Measurements from ENCODE around the gene ENOX1.

Gene ENOX1

DNA sequence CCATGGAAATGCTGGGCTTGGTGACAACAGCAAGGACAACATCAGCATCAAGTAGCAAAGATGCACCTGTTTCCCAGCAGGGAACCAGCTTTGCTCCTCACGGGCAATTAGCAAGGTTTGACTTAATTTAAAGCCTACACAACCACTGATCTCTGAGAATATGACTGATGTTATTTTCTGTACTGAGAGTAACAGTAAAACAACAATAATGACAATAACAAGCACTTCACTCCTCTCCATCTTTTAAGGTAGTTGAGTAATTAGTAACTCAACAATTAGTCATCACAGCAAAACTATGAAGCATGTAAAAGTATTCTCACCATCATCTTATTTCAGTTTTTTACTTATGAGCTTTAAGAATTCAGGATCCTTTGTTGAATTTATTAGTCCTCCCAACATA lies 37.3 kb downstream of the ENOX1 start:
- in situ Hi-C loops (cut with MboI; ENCODE audit: low sequenced_read_pairs), result no loop called here

DNA sequence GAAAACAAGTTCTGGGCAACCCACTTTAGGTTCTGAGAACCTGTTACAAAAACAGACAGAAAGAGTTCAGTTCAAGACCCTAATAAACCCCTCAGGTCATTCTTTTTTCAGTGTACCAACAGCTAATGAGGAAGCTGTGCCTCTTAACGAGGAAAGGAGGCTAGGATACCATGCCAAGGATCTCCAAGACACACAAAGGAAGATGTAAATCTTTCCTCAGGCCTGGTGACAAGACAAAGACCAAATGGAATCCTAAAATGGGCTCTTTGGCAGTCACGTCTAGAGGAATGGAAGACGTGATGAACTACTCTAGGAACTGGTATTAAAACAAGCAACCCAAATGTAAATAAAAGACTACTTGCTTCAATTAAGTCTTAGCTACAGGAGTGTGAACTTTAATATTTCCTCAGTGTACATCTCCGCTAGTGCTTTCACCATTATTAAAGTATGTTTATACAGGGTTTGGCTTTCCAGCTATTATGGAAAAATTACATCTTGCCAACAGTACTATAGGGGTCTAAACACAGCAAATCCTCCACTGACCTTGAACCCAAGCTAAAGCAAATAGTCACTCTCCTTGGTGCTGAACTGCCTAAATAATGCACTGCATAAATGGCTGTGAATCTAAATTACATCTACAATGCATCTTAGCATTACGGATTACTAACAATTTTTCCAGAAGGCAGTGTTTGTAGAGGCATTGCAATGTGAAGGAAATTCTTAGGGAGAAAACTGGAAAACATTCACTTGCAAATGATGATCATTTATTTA lies 42.3 kb downstream of the ENOX1 start:
- in situ Hi-C loops (cut with MboI; ENCODE audit: low sequenced_read_pairs), result no loop called here

DNA sequence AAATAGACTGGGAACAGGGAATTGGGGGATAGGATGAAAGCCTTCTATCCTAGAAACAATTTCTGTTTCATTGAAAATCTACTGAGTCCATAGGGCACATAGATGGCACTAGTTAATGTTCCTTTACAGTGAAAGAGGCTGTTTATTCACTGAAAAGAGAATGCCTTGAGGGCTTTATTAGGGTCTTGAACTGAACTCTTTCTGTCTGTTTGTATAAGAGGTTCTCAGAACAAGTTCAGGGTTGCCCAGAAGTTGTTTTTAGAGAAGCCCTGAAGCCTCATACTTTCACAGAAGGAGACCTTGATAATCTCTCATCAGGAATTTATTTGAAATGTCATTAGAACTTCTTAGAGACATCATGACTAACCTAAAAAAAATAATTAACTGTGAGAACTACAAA lies 43.9 kb downstream of the ENOX1 start:
- in situ Hi-C loops (cut with MboI; ENCODE audit: low sequenced_read_pairs), result no loop called here

DNA sequence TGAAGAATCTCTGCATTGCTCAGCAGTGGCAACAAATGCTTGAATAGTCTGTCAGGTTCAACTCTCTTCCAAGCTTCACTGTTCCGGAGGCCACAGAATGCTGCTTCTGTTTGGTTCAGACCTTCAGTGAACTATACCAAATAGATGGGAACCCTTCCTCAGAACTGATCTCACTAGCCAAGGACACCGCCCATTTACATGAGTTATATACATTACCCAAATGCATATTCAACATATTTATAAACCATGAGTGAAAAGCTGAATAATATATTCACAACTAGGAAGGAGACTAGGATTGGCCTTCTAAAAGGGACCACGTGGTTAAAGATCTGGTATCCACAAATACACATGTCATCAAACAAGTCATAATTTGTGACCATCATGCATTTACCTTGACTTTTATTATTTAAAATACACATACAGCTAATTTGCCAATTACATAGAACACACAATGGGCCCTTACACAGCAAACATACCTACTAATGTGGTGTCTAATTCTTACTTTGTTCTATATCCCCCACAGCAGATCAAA lies 49.3 kb downstream of the ENOX1 start:
- in situ Hi-C loops (cut with MboI; ENCODE audit: low sequenced_read_pairs), result no loop called here

DNA sequence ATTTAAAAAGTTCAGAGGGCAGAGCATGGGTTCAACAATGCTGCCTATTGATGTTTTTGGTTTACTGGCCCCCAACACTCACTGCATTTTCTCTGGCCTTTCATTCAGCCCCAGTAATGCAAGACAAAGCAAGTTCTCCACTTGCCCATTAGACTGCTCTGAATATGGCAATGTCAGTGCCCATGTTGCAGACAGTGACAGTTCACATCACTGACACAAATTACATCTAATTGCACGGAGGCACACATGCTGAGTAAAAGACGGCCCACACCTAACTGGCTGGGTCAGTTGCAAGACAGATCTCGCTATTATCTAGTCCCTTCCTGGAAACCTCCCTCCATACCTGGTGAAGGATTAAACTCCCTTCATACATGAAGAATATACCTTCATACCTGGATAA lies 54.0 kb downstream of the ENOX1 start:
- in situ Hi-C loops (cut with MboI; ENCODE audit: low sequenced_read_pairs), result no loop called here

DNA sequence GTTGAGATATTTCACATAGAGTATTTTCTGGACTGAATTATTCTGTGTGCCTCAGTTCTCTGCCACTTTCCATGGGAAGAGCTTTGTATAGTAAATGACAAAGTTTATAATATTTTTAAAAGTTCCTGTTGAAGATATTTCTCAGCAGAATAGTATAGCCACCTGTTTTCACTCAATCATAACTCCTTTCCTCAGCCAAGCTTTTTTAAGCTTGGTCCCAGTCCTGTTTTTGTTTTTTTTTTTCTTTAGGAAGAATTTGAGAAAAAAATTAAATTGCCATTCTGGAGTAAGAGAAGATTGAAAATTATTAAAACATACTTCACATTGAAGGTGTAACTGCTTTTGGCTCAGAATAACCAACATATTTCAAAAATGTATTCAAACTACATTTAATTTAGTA lies 55.5 kb downstream of the ENOX1 start:
- in situ Hi-C loops (cut with MboI; ENCODE audit: low sequenced_read_pairs), result no loop called here

DNA sequence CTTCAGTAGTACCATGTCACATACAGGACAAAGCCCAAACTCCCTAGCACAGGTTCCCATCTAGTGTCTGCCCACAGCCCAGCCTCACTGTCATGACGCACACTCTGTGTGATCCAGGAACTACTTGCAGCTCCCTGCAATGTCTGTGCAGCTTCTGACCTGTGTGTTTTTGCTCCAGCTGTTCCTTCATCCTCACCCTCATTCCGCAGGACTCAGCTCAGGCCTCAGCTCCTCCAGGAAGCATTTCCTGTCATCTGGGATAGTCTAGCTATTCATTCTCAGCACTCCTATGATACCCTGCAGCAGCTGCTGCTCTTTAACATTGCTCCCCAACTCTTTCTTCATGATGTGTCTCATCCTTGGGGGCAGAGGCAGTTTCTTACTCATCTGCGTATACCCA lies 56.1 kb downstream of the ENOX1 start:
- in situ Hi-C loops (cut with MboI; ENCODE audit: low sequenced_read_pairs), result no loop called here

DNA sequence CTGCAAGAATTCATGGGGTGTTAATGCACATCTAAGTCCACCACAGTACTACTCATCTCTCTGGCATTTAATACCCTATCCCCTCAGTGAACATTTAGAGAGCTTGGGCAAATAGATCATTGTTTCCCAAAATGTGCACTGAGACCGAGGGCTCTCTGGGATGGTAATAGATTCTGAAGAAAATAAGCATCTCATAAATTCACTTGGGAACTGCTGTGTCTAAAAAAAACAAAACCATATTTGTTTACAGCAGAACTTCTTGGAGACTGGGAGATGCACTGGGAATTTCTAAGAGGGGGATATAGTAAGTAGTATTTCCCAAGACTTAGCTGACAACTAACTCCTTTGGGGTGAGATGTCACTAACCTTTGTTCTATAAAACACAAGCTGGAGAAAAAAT lies 58.4 kb downstream of the ENOX1 start:
- in situ Hi-C loops (cut with MboI; ENCODE audit: low sequenced_read_pairs), result no loop called here

DNA sequence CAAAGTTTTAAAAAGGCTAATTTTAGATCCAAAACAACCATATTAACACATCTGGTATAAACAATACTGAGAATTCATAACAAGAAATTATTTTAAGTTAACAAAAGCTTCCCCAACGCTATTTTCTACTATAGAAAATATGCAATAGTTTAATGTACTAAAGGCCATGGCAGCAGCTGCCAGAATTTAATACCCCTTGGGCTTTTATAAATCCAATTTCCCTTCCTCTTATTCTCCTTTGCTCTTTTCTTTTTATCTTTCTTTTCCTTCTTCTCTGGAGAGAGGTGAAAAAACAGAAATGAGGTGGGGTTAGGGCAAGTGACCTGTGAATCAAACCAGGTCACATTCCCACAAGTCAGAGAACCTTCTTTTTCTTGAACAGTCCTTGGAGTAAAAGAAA lies 58.9 kb downstream of the ENOX1 start:
- in situ Hi-C loops (cut with MboI; ENCODE audit: low sequenced_read_pairs), result no loop called here

DNA sequence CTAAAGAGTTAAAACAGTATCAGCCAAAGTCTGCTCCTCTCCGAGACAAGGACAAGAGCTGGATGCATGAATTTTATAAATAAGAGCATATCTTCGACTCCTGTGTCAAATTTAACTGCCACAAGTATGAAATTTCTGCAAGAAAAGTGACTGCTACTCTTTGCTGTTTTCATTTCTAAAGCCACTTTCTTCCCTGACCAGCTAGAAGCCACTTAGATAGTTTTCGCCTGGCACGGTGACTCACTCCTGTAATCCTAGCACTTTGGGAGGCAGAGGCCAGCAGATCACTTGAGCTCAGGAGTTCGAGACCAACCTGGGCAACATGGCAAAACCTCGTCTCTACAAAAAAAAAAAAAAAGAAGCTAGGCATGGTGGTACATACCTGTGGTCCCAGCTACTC lies 61.3 kb downstream of the ENOX1 start:
- in situ Hi-C loops (cut with MboI; ENCODE audit: low sequenced_read_pairs), result no loop called here

DNA sequence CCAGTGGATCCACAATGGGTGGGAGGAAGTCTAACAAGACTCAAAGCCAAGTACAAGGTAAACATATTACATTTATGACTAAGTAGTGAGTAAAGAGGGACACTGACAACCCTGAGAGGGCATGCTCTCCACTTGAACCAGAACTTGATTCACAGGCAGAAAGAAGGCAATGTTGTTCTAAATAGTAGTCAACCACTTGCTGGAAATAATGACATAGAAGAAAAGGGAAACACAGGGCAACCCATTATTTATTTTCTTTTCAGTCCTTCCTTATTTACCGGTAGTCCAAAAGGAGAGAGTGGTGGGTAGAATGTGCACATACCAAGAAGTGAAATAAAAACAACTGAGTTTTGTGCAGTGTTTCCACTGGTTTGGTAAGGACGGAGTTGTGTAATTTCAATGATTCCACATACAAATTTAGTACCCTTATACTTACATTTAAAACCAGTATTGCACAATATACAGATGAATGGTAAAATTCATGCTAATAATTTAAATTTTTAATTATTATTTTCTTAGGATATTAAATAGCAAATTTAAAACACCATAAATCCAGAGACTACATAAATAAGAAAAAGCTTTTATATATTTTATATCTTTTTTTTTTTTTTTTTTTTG lies 65.9 kb downstream of the ENOX1 start:
- in situ Hi-C loops (cut with MboI; ENCODE audit: low sequenced_read_pairs), result no loop called here

DNA sequence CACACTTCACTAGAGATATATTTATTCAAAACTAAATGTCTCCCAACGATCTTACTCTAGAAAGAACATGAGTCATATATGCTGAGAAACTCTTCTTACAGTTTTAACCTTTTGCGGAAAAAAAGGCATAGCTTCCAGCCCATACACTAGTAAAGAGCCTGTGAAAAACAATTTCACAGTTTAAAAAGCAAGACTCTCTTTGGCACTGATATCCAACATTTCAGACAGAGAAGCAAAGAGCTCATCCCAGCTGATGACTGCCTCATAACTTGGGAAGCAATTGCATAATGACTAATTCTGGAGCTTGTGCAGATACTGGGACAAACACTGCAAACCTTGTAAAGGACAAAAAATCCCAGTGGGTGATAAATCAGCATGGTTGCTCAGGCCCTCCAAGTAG lies 88.0 kb downstream of the ENOX1 start:
- in situ Hi-C loops (cut with MboI; ENCODE audit: low sequenced_read_pairs), result no loop called here

DNA sequence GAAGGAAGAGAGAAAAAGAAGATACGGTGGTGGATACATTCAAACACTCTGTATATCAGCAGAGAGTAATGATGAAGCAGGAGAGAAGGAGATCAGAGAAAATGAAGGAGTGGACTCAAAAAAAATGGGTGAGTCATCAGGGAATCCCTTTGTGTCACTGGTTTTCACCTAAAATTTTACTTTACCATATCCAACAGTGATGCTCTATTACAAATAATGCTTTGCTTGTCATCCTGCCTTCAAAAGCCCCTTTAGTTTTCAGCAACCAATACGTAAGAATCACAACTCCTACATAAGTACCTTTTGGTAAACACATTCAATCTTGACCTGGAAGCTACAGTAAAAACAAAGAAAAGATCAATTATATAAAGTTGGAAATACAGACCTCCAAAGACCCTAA lies 88.8 kb downstream of the ENOX1 start:
- in situ Hi-C loops (cut with MboI; ENCODE audit: low sequenced_read_pairs), result no loop called here

DNA sequence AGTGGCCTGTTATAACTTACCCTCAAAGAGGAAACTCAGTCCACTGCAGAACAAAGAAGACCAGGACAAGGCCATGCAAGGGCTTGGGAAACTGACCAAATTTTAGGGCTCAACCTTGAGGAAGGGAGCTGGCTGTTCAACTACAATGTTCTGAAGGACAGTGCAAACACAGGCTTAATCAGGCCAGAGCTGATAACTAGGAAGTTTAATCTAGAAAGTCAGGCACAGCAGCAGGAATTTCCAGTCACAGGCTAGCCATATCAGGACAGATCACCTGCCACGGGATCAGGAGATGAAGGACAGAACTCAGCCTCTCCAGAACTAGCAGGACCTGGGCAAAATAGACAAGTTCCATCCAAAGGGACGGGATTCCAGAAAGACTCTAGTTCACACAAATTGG lies 89.4 kb downstream of the ENOX1 start:
- in situ Hi-C loops (cut with MboI; ENCODE audit: low sequenced_read_pairs), result no loop called here

DNA sequence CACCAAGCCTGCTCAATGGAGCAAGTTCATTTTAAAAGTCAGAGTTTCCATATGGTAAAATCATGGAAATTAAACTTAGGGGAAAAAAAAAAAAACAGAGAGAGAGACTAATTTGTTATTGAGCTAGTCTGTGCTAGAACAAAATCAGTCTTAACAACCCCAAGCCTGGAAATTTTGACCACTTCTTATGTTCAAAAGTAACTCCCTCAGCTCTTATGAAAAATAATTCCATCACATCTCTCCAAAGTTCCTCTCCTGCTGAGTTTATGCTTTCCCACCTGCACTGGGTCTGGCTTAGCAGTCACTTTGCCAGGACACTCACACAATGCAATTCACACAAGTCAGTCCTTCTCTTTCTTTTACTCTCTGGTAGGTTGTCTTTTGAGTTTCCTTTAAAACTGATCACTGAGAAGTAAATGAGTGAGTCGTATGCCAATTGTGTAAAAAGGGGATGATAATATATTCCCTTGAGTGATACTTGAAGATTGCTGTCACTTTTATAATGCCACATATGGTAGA lies 92.6 kb downstream of the ENOX1 start:
- in situ Hi-C loops (cut with MboI; ENCODE audit: low sequenced_read_pairs), result no loop called here

DNA sequence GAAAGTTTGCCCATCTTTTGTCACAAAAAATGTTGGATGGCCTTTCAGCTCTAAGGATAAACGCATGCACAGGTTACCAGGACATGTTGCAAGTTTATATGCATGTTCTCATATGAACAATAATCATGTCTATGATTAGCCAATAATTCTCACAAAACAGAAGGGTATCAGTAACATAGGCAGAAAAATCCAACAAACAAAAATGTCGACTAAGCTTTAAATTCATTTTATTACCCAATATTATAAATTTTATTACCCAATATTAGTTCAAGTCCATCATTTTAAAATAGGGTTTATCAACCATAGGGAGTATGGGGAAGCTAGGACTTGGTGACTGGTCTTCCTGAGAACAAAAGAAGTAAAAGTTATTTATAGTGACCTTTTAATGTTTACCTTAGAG lies 93.1 kb downstream of the ENOX1 start:
- in situ Hi-C loops (cut with MboI; ENCODE audit: low sequenced_read_pairs), result no loop called here

DNA sequence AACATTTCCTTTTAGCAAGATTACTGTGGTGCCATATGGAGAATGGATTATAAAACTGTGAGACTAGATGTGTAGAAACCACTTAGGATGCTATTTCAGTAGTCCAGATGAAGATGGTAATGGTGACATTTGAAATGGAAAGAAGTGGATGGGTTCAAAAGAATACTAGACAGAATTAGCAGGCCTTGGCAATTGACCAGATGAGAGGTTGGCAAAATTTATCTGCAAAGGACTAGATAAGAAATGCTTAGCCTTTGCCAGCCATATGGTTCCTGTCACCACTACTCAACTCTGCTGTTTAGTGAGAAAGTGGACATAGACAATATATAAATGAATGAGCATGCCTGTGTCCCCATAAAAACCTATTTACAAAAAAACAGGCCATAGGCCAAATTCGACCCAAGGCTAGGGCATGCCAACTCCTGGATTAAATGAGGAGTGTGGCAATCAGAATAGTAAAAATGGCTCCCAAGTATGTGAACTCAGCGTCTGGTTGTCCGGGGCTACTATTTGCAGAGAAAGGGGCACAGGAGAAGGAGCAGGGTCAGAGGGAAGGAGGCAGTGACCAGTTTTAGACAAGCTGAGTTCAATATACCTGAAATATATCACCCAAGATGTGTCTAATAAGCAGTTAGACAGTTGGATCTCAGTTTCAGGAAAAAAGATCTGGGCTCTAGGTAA lies 98.4 kb downstream of the ENOX1 start:
- in situ Hi-C loops (cut with MboI; ENCODE audit: low sequenced_read_pairs), result no loop called here

DNA sequence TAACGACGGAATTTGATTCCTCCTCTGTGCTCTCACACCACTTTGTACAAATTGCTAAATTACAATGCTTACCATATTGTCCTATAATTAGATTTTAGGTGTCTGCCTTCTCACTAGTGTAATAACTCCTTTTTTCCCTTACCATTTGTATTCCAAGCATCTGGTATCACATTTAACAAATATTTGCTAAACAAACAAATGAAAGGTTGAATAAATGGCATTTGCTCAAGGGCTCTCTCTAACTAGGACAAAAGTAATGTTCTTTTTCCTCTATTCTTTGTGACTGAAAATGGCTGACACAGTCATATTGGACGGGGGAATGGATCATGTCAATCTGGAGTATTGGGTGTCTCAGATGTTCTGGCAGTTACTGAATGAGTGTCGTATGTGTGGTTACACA lies 99.7 kb downstream of the ENOX1 start:
- in situ Hi-C loops (cut with MboI; ENCODE audit: low sequenced_read_pairs), result no loop called here

DNA sequence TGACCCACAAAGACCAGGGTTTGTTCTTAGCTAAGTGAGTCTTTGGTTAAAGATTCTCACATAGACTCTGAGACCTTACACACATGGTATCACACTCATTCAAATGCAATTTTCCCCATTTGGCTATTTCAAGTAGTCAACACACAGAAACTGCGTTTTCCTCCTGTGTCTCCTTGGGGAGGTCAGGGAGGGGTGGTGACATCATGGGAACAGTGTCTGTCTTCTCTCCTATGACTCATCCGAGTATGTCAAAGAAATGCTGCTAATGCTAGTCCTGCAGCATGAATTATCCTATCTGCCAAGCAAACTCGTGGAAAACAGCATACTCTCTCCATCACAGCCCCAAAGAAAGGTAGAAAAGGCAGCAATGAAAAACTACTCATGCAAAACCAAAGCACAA lies 100.2 kb downstream of the ENOX1 start:
- in situ Hi-C loops (cut with MboI; ENCODE audit: low sequenced_read_pairs), result no loop called here

DNA sequence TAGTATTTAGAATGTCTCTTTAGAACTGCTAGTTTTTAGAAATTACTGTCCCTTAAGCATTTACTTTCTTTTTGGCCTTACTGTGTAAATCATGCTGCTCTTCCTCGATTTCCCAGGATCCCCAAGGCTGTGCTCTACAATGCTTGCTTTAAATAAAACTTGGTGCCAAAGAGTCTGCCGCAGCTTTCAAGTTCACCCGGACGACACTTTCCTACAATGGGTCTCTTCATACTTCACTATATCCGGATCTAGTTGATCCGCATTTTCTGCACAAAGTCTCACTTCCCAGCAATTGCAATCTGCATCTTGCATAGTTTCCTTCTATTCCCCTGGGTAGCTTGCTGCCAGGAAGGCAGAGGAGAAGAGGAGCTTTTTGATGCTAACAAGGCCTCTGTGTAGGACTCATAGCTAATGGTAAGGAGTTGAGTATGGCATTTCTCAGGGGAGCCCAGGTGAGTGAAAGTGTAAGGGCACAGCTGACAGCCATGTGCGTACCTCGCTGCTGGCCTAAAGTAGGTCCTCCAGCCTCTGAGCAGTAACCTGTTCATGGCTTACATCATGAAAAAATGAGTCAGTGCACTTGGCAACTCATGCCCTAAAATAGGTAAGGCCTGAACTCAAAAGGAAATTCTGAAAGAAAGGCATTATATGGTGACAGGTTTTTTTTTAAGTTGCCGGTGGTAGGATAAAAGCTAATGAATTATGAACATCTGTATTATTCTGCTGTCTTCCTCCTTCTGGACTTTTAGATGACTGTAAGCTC lies 101.6 kb downstream of the ENOX1 start:
- in situ Hi-C loops (cut with MboI; ENCODE audit: low sequenced_read_pairs), result no loop called here

DNA sequence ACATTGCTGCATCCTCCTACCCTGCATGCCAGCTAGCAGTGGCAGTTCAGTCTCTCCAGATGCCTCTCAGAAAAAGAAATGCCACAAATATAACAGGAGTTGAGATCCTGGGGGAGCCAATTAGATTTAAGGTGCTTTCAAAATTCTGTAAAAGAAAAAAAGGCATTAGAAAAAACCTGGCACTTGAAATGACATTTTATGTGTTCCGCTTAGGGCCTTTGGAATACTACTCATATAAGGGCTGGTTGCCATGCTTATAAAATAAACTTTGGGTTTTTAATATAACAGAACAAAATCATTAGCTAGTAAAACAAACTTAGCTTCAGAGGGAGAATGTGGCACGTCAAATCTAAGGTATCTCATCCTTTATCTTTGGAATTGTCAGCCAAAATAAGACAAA lies 104.1 kb downstream of the ENOX1 start:
- in situ Hi-C loops (cut with MboI; ENCODE audit: low sequenced_read_pairs), result no loop called here
